ENCODE data around the gene THSD7A. TPM values are rescaled to one million over a fixed set of nuclear protein-coding genes. Genes with fewer than 3 reads are reported as not detected.

Gene THSD7A
- polyA plus RNA-seq, 1 experiment: 0.06 TPM

GRCh38 chr7:11713352-11713751 is 118.6 kb downstream of the THSD7A start:
- DNase-seq (ENCODE audit: low read depth, low spot score): no peak
- Histone ChIP-seq H3K27ac (ENCODE audit: low read depth, low read length) (no peak overlapping the region), H3K9me3 (ENCODE audit: control insufficient read depth, insufficient read depth, low read length) (no peaks in the 10 kb centered on the region), H3K4me3 (ENCODE audit: low read depth, low read length) (no peak overlapping the region), H3K27me3 (ENCODE audit: control insufficient read depth, insufficient read depth, low read length) (no peaks in the 10 kb centered on the region)
- ChIA-PET CTCF (no interaction called here), POLR2A (interaction anchor here (0.6 kb wide), 1 partner anchor 498 kb away, joined by 3 read pairs; the partner anchor contains the start of gene TMEM106B)
- no peak for TF ChIP-seq CTCF (IDR thresholded peaks at IDR 0.05; ENCODE audit: low read depth, low read length)

GRCh38 chr7:11710377-11710776 is 121.6 kb downstream of the THSD7A start:
- H3K27me3 ChIP-seq (ENCODE audit: control insufficient read depth, insufficient read depth, low read length): no peaks in the 10 kb centered on the region
- DNase-seq (ENCODE audit: low read depth, low spot score): no peak
- CTCF ChIA-PET: no interaction called here
- H3K9me3 ChIP-seq (ENCODE audit: control insufficient read depth, insufficient read depth, low read length): no peaks in the 10 kb centered on the region
- H3K4me3 ChIP-seq (ENCODE audit: low read depth, low read length): no peak overlapping the region
- H3K27ac ChIP-seq (ENCODE audit: low read depth, low read length): no peak overlapping the region
- no peak for TF ChIP-seq CTCF (IDR thresholded peaks at IDR 0.05; ENCODE audit: low read depth, low read length)
- POLR2A ChIA-PET: no interaction called here

DNA sequence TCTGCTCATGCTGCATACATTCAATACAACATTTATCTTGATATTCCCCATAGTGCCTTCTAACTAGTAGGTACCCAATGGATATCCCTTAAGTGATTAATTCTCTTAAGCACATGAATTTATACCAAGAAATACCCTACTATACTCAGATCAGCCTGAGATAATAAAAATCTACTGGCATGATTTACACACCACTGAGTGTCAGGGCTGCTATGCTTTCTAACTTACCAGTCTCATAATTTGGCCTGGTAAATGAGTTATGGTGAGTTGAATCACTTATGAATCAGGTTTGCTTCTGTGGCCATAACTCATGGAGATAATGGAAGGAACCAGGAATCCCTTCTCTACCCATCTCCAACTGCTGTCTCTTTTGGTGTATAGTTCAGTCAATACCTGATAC is 122.8 kb downstream of the THSD7A start:
- Histone ChIP-seq H3K27ac (ENCODE audit: low read depth, low read length) (no peak overlapping the region), H3K9me3 (ENCODE audit: control insufficient read depth, insufficient read depth, low read length) (no peaks in the 10 kb centered on the region), H3K27me3 (ENCODE audit: control insufficient read depth, insufficient read depth, low read length) (no peaks in the 10 kb centered on the region), H3K4me3 (ENCODE audit: low read depth, low read length) (no peak overlapping the region)
- POLR2A ChIA-PET: no interaction called here
- no peak for TF ChIP-seq CTCF (IDR thresholded peaks at IDR 0.05; ENCODE audit: low read depth, low read length)
- CTCF ChIA-PET: no interaction called here
- DNase-seq (ENCODE audit: low read depth, low spot score): no peak

DNA sequence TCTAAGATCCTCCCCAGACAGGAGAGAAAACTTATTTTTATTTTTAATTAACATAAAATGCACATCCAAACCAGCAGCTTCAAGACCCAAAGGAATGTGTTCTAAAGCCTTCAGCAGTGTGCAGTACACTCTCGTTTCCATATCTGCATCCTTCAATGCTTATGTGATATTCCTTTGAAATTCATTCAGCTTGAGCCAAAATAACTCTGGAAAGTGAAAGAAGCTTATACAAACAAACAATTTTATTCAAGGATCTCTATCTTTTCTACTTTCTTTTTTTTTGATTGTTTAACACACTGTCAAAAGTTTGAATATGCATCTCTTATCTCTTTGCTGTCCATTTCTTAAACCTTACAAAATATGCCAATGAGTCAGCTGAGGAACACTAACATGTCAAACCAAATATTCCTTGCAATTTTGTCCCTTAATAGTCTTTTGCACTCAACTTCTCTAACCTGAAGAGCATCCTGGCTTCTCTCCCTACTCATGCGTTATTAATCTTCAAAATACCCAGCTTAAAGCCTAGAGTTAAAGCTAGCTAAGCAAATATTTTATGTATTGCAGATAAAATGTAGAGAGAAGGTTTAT is 124.3 kb downstream of the THSD7A start:
- Histone ChIP-seq H3K27me3 (ENCODE audit: control insufficient read depth, insufficient read depth, low read length) (no peaks in the 10 kb centered on the region), H3K27ac (ENCODE audit: low read depth, low read length) (no peak overlapping the region), H3K4me3 (ENCODE audit: low read depth, low read length) (no peak overlapping the region), H3K9me3 (ENCODE audit: control insufficient read depth, insufficient read depth, low read length) (no peaks in the 10 kb centered on the region)
- ChIA-PET CTCF (no interaction called here), POLR2A (no interaction called here)
- DNase-seq (ENCODE audit: low read depth, low spot score): no peak
- no peak for TF ChIP-seq CTCF (IDR thresholded peaks at IDR 0.05; ENCODE audit: low read depth, low read length)

DNA sequence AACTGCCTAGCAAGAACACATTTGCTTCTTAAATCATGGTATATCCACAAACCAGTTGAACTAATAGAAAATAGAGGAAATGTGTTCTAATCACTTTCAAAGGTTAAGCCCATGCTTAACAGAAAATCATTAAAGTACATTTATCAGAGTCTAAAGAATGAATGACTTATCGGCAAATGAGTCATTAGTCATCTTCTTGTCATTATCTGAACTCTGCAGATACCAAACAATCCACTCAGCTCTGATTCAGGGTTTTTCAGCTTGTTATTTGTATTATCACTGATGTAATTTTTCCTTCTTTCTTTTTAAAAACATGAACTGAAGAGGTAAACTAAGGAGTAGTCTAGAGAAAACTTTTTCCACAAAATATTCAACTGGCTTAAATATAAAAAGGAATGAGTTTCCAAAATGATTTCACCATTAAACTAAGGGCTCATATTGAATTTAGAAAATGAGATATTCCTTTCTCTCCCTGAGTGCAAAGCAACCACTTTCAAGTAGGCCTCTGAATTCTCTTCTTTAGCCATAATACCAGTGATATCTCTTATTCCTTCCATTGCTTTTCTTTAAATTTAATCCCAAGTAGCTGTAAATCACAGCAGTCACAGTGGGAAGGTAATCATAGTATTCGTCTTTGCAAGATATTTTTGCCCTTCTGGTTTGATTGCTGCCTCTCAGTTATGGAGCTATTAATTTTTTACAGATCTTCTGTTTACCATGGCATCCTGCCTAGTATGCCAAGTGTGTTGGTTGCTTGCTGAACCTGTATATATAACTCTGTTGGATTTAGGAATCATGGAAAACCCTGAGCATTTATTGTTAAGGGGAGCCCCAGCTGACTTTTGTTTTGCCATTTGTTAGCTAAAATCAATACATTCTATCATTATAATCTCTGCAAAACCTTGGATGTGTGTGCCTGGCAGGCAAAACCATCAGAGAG is 125.1 kb downstream of the THSD7A start:
- no peak for TF ChIP-seq CTCF (IDR thresholded peaks at IDR 0.05; ENCODE audit: low read depth, low read length)
- DNase-seq (ENCODE audit: low read depth, low spot score): no peak
- no peak overlapping the region for H3K4me3 ChIP-seq (ENCODE audit: low read depth, low read length)
- CTCF ChIA-PET: no interaction called here
- no peaks in the 10 kb centered on the region for H3K9me3 ChIP-seq (ENCODE audit: control insufficient read depth, insufficient read depth, low read length)
- POLR2A ChIA-PET: no interaction called here
- H3K27me3 ChIP-seq (ENCODE audit: control insufficient read depth, insufficient read depth, low read length): no peaks in the 10 kb centered on the region
- H3K27ac ChIP-seq (ENCODE audit: low read depth, low read length): no peak overlapping the region
